Progenitor cell of endocrine pancreas (in vitro differentiated cells): Measurements from ENCODE around the gene APC2. TPM values are rescaled to one million over a fixed set of nuclear protein-coding genes. Genes with fewer than 3 reads are reported as not detected.

Experiments used
- DNase-seq: peaks from one replicate; pipeline ENCODE4 v3.0.0; 2021; ENCODE audit warnings: low spot score; ENCODE audit not compliant: unreplicated experiment
- H3K27ac Mint-ChIP-seq: 2 replicates; pipeline ENCODE4 v1.8.0; 2021; ENCODE audit warnings: mild to moderate bottlenecking, moderate library complexity, mixed read lengths
- H3K27me3 Mint-ChIP-seq: 2 replicates; pipeline ENCODE4 v1.8.0; 2021; ENCODE audit warnings: mixed read lengths
- H3K36me3 Mint-ChIP-seq: 2 replicates; pipeline ENCODE4 v1.8.0; 2022; ENCODE audit warnings: mixed read lengths; ENCODE audit not compliant: insufficient read depth
- H3K4me1 Mint-ChIP-seq: 2 replicates; pipeline ENCODE4 v1.8.0; 2021; ENCODE audit warnings: low read depth, mixed read lengths
- H3K4me3 Mint-ChIP-seq: 2 replicates; pipeline ENCODE4 v1.8.0; 2021; ENCODE audit warnings: low read depth, mild to moderate bottlenecking, moderate library complexity, mixed read lengths
- H3K9me3 Mint-ChIP-seq: 2 replicates; pipeline ENCODE4 v1.8.0; 2021; ENCODE audit warnings: low read depth, mixed read lengths
- total RNA-seq: library from RNA; stranded (reverse); gene quantifications from 2 replicates; pipeline ENCODE4 v1.2.1, GENCODE V29; 2021
- TF ChIP-seq, protein P1 (sequence below): fragments of 200-600 bp; sonication (generic); IDR thresholded peaks from one replicate; pipeline ENCODE4 v1.5.0; 2021; ENCODE audit warnings: antibody characterized with exemption, mild to moderate bottlenecking; ENCODE audit not compliant: unreplicated experiment

Gene APC2
- total RNA-seq, 1 donor from 2014 or later, result 5.8 TPM

DNA sequence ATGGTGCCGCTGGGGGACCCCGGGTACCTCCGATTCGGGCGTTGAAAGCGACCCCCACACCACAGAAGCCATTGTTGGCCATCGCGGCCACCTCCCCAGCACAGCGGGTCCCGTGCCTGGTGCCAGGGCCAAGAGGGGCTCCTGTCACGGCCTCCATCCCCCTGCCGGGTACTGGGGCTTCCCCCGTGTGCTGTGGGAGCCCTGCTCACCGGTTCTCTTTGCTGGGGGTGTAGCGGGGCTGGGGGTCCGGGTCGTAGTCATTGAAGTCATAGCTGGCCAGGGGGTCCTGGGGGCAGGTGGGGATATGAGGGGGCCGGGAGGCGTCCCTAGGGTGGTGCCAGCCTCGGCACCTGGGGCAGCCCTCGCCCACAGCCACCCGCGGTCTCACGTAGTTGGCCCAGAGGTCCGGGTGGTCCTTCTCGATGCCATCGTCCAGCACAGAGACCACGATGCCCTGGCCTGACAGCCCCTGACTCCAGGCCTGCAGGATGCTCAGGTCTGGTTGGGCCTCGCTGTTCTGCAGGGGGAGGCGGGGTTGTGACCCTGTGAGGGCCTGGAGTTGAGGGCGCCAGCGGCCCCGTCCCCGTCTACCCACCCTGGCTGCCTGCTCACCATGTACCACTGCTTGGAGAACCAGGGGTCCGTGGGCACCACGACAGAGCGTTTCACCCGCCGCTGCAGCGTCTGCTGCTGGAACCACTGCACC is 37.8 kb downstream of the APC2 start:
- no peak overlapping the region for H3K4me3 Mint-ChIP-seq
- H3K27ac Mint-ChIP-seq, result no peak overlapping the region
- no peak for DNase-seq
- peaks cover 7% of the 10 kb centered on the region for H3K27me3 Mint-ChIP-seq
- no peaks in the 10 kb centered on the region for H3K36me3 Mint-ChIP-seq
- H3K9me3 Mint-ChIP-seq, result no peaks in the 10 kb centered on the region
- TF ChIP-seq, protein P1, sequence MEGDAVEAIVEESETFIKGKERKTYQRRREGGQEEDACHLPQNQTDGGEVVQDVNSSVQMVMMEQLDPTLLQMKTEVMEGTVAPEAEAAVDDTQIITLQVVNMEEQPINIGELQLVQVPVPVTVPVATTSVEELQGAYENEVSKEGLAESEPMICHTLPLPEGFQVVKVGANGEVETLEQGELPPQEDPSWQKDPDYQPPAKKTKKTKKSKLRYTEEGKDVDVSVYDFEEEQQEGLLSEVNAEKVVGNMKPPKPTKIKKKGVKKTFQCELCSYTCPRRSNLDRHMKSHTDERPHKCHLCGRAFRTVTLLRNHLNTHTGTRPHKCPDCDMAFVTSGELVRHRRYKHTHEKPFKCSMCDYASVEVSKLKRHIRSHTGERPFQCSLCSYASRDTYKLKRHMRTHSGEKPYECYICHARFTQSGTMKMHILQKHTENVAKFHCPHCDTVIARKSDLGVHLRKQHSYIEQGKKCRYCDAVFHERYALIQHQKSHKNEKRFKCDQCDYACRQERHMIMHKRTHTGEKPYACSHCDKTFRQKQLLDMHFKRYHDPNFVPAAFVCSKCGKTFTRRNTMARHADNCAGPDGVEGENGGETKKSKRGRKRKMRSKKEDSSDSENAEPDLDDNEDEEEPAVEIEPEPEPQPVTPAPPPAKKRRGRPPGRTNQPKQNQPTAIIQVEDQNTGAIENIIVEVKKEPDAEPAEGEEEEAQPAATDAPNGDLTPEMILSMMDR, result no peak
- peaks cover 9% of the 10 kb centered on the region for H3K4me1 Mint-ChIP-seq

DNA sequence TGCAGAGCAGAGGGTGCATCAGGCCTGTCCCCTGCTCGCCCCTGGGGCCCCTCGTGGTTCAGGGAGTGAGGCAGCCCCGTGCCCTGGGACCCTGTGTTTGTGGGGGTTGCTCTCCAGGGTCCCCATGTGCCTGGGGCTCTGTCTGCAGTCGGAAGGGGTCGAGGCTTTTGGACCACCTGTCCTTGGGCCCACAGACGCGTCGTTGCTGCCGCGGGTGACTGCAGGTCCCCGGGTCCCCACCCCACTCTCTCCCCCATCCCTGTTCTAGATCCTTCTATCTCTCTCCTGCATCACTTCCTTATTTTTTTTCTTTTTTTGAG is 38.3 kb downstream of the APC2 start:
- TF ChIP-seq, protein P1, result no peak
- H3K27ac Mint-ChIP-seq, result no peak overlapping the region
- H3K36me3 Mint-ChIP-seq, result no peaks in the 10 kb centered on the region
- H3K27me3 Mint-ChIP-seq, result peaks cover 7% of the 10 kb centered on the region
- no peak for DNase-seq
- H3K4me3 Mint-ChIP-seq, result no peak overlapping the region
- peaks cover 12% of the 10 kb centered on the region for H3K4me1 Mint-ChIP-seq
- H3K9me3 Mint-ChIP-seq, result no peaks in the 10 kb centered on the region

DNA sequence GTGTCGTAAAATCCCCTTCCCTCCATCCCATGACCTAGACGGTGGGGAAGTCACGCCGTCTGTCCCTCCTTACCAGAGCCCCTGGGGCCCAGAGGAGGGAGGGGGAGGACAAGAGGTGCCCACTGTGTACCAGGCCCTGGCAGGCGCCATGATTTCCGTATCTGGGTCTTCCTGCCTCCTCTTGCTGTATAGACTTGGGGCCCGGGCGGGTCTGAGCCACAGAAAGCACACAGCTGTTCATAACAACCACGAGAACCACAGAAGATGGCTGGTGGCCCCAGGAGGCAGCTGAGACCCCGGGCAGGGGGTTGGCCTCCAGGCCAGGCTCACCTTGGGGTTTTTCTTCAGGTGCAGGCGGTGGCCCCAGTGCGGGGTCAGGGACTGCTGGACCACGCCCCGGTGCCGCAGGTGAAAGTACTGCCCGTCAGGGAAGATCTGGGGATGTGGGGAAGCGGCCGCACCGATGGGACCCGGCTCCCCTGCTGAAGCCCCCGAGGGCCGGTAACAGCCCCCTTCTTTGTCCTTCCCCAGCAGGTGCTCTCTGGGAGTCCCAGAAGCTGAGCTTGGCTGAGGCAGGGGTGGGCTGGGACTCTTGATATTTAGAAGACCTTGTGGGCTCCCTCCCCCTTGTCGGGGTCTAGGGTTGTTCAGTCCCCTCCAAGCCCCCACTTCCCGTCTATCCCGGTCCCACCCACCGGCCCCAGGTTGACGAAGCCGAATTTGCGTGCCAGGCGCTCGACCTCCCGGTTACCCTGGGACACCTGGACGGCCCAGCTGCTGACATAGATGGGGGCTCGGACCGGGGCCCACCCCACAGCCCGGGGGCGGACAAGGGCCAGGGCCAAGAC is 39.8 kb downstream of the APC2 start:
- H3K36me3 Mint-ChIP-seq, result no peaks in the 10 kb centered on the region
- TF ChIP-seq, protein P1, result no peak
- H3K4me1 Mint-ChIP-seq, result peaks cover 13% of the 10 kb centered on the region
- peaks cover 7% of the 10 kb centered on the region for H3K27me3 Mint-ChIP-seq
- H3K4me3 Mint-ChIP-seq, result peak overlapping the region; percentile 63
- H3K9me3 Mint-ChIP-seq, result no peaks in the 10 kb centered on the region
- DNase-seq, result no peak
- peak overlapping the region; percentile 77 for H3K27ac Mint-ChIP-seq

DNA sequence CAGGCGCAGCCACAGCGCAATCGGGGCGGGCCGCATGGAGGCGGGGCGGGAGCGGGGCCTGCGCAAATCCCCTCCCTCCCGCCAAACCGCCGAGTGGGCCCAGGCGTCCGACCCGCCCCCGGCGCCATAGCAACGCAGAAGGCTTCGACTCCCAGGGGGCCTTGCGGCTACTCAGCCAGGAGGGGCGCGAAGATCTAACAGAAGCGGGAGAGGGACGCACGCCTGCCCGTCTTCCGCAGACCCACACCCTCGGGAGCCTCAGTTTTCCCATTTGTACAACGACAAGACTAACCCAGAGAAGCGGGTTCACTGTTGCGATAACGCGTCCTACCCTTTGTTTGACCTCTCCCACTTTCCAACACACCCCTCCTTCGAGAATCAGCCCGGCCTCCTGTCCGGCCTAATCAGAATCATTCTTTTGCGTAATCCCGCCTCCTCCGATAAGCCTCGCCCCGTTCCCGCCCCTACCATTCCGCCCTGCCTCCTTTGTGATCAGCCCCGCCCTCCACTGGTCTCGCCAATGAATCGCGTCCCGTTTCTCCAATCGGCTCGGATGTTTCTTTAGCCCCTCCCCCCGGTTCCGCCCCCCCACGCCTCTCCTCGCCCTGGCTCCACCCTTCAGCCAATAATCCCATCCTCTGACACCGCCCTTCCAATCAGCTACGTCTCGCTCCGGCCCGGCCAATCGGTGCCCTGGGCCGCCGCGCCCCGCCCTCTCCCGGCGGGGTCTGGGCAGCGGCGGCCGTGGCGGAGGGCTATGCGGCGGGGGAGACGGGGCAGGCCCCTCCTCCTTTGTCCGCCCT is 40.6 kb downstream of the APC2 start, which contains the start of gene PCSK4:
TSS of gene PCSK4 (minus strand) at position 40 of the 803 bp plus-strand sequence. CDS start at position 36, 4 bp downstream.
- Mint-ChIP-seq H3K36me3 (no peaks in the 10 kb centered on the region), H3K9me3 (no peaks in the 10 kb centered on the region), H3K4me3 (peak within 1 kb of the TSS; percentile 82), H3K27ac (peak within 1 kb of the TSS; percentile 97), H3K27me3 (peaks cover 7% of the 10 kb centered on the region), H3K4me1 (peaks cover 13% of the 10 kb centered on the region)
- TF ChIP-seq, protein P1, result no peak
- peak; percentile 96 for DNase-seq
